SK-N-MC (cell line): ENCODE data around the gene GXYLT2.

Experiments used
- DNase-seq: peaks from one replicate; pipeline ENCODE4 v3.0.0-alpha.2; 2011; ENCODE audit warnings: low read depth, low spot score
- H3K27ac ChIP-seq: fragments of 200-600 bp; sonication (generic); 2 replicates; pipeline ENCODE4 v1.5.1; 2016; ENCODE audit warnings: mixed run types
- H3K36me3 ChIP-seq: fragments of 200-600 bp; sonication (generic); 2 replicates; pipeline ENCODE4 v1.6.1; 2017; ENCODE audit warnings: antibody characterized with exemption, low read length, mixed read lengths; ENCODE audit not compliant: insufficient read depth
- H3K4me3 ChIP-seq: fragments of 200-600 bp; sonication (generic); 2 replicates; pipeline ENCODE4 v1.5.1; 2016
- H3K9ac ChIP-seq: fragments of 200-600 bp; sonication (generic); 2 replicates; pipeline ENCODE4 v1.8.0; 2017; ENCODE audit warnings: mixed run types, mixed read lengths; ENCODE audit not compliant: insufficient read length
- H3K9me3 ChIP-seq: fragments of 200-600 bp; sonication (generic); 2 replicates; pipeline ENCODE4 v1.6.1; 2017; ENCODE audit warnings: low read depth, mild to moderate bottlenecking, antibody characterized with exemption, low read length, moderate library complexity, mixed read lengths
- EZH2 ChIP-seq: fragments of 200-600 bp; sonication (generic); IDR thresholded peaks from one replicate; pipeline ENCODE4 v1.6.1; 2017; ENCODE audit warnings: antibody characterized with exemption
- FOXP2 ChIP-seq: optimal IDR thresholded peaks from 2 replicates; pipeline ENCODE3; 2011; ENCODE audit warnings: mild to moderate bottlenecking, moderate library complexity; ENCODE audit not compliant: insufficient read depth; ENCODE audit errors: extremely low read length, control extremely low read depth
- POLR2AphosphoS5 ChIP-seq: IDR thresholded peaks from 2 replicates; pipeline ENCODE4 v1.6.1; 2012; ENCODE audit warnings: mild to moderate bottlenecking, low read depth, low read length, borderline replicate concordance

Gene GXYLT2

DNA sequence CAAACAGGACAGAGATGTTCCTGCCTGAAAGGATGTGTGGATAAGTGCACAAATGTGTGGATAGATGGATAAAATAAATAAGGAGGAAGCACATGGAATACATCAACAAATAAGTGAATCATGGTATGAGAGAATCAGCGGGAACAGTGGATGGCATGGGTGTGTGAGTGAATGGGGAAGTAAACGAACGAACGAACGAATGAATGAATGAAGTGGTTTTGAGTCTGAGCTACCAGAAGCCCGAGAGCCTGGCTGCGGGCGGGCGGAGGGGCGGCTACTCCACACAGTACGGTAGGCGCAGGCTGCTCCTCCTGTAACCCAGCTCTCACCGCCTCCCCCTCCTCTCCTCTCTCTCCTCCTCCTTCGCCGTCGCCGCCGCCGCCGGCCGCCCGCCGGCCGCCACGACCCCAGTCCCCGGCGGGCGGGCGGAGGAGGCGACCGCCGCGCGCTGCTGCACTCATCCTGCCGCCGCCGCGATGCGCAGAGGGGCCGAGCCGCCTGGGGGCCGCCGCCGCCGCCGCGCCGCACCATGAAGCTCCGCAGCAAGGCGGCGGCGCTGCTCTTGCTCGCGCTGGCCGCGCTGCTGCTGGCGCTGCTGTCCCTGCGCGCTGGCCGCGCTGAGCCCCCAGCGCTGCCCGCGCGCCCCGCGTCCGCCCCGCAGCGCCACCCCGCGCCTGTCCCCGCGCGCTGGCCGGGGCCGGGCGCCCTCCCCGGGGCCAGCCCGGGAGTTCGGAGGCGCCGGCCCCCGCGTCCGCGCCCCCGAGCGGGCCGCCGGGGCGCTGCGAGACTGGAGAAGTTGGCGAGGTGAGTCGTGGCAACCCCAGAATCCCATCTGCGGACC is at the start of gene GXYLT2:
Gene GXYLT2 (plus strand): TSS at position 342 of the 841 bp plus-strand sequence. CDS start 188 bp downstream, at position 530.
- DNase-seq, result no peak
- Histone ChIP-seq H3K4me3 (peak within 1 kb of the TSS; percentile 82), H3K27ac (peak within 1 kb of the TSS; percentile 85; the same call in 1 of the 2 replicates), H3K9ac (peak within 1 kb of the TSS; percentile 69), H3K9me3 (no peaks in the 10 kb centered on the region), H3K36me3 (no peaks in the 10 kb centered on the region)
- TF ChIP-seq POLR2AphosphoS5 (no peak), FOXP2 (no peak), EZH2 (no peak)

- H3K9ac ChIP-seq, result no peak overlapping the region
- TF ChIP-seq POLR2AphosphoS5 (no peak), EZH2 (no peak), FOXP2 (no peak)
- peaks cover 24% of the 10 kb centered on the region for H3K36me3 ChIP-seq
- DNase-seq, result no peak
- no peak overlapping the region for H3K4me3 ChIP-seq
- H3K9me3 ChIP-seq, result no peaks in the 10 kb centered on the region
- no peak overlapping the region for H3K27ac ChIP-seq
Observed at GRCh38 chr3:72839057-72839456, 48.8 kb upstream of the GXYLT2 start.

DNA sequence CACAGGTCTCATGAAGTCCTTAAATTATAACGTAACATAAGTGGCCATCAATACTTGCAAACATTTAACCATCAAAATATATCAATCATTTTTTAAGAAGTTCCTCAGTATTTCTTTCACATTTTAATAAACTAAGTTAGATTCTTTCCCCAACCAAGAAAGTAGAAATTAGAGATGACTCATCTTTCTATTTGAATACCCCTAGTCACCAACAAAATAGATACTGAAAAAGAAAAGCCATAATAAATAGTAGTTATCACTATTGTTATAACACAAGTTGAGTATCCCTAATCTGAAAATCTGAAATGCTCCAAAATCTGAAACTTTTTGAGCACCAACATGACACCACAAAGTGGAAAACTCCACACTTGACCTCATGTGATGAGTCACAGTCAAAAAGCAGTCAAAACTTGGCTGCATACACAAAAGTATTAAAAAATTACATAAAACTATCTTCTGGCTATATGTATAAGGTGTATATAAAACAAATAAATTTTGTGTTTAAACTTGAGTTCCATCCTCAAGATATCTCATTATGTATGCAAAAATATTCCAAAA is 43.3 kb upstream of the GXYLT2 start:
- TF ChIP-seq FOXP2, result no peak
- TF ChIP-seq POLR2AphosphoS5, result no peak
- no peak for TF ChIP-seq EZH2
- H3K27ac ChIP-seq, result no peak overlapping the region
- peaks cover 17% of the 10 kb centered on the region for H3K36me3 ChIP-seq
- H3K9ac ChIP-seq, result no peak overlapping the region
- no peaks in the 10 kb centered on the region for H3K9me3 ChIP-seq
- H3K4me3 ChIP-seq, result no peak overlapping the region
- DNase-seq, result no peak

DNA sequence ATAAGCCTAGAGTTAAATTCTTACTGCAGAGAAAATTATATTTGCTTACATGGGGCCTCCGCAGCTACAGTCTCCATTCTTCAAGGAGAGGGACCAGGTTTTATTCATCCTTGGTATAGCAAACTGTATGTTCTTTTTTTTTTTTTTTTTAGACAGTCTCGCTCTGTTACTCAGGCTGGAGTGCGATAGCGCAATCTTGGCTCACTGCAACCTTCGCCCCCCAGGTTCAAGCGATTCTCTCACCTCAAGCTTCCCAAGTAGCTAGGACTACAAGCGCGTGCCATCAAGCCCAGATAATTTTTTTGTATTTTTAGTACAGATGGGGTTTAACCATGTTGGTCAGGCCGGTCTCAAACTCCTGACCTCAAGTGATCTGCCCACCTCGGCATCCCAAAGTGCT is 41.7 kb upstream of the GXYLT2 start:
- H3K4me3 ChIP-seq, result no peak overlapping the region
- DNase-seq, result no peak
- H3K9me3 ChIP-seq, result no peaks in the 10 kb centered on the region
- H3K9ac ChIP-seq, result no peak overlapping the region
- H3K36me3 ChIP-seq, result peaks cover 11% of the 10 kb centered on the region
- no peak overlapping the region for H3K27ac ChIP-seq
- TF ChIP-seq POLR2AphosphoS5, result no peak
- TF ChIP-seq EZH2, result no peak

DNA sequence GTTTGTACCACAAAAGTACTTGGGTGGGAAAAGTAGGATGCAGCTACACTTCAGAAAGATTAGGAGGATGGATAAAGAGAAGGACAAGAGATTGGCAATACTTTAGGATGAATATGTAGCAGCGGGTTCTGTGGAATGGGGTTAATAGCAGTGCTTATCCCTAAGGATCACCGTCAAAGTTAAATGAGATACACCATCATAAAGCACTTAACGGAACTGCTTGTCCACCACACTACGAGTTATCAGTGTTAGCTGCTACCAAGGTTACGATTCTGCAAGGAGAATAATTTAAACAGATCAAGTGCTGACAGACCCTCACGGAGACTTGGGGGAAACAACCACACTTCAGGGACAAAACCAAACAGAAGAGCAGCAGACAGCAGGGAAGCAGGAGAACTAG is 40.6 kb upstream of the GXYLT2 start:
- no peak for DNase-seq
- TF ChIP-seq EZH2 (no peak), FOXP2 (no peak), POLR2AphosphoS5 (no peak)
- H3K27ac ChIP-seq, result no peak overlapping the region

DNA sequence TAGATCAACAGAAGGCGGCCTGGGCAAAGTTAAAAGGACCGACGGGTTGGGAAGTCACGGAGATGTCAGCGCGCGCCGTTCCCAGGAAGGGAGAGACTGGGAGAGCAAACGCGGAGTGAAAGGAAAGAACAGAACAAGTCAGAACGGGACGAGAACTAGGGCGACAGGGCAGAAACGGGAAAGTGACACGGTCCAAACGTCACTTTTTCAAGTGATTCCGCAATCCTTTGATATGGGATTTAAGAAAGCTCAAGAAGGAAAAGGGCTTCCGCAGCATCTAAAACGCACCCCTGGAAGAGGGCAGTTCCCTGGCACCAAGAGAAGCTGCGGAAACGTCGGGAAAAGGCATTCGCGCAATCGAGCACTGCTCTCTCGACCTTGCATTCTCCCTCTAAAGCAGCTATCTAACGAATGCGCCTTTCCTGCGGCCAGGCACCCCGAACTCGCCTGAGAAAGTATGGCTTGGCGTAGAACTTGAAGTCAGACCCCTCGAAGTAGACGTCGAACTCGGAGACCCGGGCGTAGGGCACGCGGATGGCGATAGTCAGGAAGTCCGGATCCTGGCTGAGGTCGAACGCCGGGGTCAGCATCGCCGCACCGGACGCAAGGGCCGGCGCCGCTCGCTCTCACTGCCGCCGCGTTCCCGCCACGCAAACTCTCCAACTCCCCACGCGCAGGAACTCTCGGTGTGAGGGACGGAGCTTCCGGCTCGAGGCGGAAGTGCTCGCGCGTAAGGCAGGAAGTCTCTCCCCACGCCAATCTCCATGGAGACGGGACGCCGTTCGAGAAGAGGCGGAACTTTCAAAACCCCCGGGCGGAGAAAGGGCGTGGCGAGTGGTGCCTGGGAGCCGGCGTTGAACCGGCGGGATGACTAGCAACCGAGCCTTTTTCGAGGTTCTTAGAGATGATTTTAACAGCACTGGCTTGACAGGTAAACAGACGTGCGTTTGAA is 39.8 kb upstream of the GXYLT2 start, which contains the start of gene SHQ1:
Gene SHQ1 (minus strand): TSS at position 695 of the 952 bp plus-strand sequence. CDS start 105 bp downstream, at position 590.
- H3K27ac ChIP-seq, result no peak within 1 kb of the TSS
- H3K9ac ChIP-seq, result peak within 1 kb of the TSS; percentile 64

More for the DNA sequence above, 40.6 kb upstream of the GXYLT2 start:
- H3K4me3 ChIP-seq, result peak overlapping the region; percentile 86
- no peaks in the 10 kb centered on the region for H3K36me3 ChIP-seq
- H3K9me3 ChIP-seq, result no peaks in the 10 kb centered on the region
- peak overlapping the region; percentile 64 for H3K9ac ChIP-seq

DNA sequence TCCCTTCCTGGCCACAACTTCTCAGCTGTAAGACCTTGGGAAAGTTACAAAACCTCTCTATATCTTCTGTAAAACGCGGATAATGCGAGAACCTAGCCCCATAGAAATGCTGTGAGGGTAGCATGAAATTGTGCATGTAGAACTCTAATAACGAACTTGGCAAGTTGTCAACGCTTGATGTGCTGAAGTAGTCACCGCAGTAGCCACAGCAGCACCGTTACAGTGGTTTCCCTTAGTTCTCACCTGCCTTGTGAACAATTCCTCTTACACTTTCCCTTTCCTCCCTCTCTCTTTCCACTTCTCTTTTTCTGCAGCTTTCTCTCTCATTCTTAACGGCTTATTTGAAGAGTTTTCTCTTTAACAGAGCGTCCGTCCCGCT is 39.2 kb upstream of the GXYLT2 start:
- Histone ChIP-seq H3K4me3 (peak overlapping the region; percentile 86), H3K9ac (no peak overlapping the region), H3K9me3 (no peaks in the 10 kb centered on the region), H3K27ac (no peak overlapping the region), H3K36me3 (no peaks in the 10 kb centered on the region)
- TF ChIP-seq POLR2AphosphoS5, result no peak
- TF ChIP-seq FOXP2, result no peak
- no peak for TF ChIP-seq EZH2
- no peak for DNase-seq

More for the DNA sequence above, 39.8 kb upstream of the GXYLT2 start, which contains the start of gene SHQ1:
- Histone ChIP-seq H3K4me3 (peak within 1 kb of the TSS; percentile 86), H3K36me3 (no peaks in the 10 kb centered on the region), H3K9me3 (no peaks in the 10 kb centered on the region)
- TF ChIP-seq FOXP2, result no peak
- TF ChIP-seq POLR2AphosphoS5, result peak; percentile 87
- DNase-seq, result no peak

DNA sequence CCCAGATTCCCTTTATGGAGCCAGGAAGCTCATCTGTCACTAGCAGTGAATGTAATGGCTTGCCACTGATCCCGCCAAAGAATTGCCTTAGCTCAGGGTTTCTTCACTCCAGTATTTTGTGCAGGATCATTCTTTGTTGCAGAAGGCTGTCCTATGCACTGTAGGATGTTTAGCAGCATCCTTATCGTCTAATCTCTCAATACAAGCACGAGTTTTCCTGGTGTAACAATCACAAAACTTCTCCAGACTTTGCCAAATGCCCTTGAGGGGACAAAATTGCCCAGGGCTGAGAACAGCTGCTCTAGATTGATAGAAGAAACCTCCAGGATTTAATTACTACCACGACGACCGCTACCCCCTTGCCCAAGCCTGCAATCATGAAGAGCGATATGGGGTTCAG is 32.8 kb upstream of the GXYLT2 start:
- H3K9me3 ChIP-seq, result no peaks in the 10 kb centered on the region
- TF ChIP-seq EZH2, result no peak
- TF ChIP-seq FOXP2, result no peak
- no peak for TF ChIP-seq POLR2AphosphoS5
- H3K27ac ChIP-seq, result no peak overlapping the region
- no peak overlapping the region for H3K4me3 ChIP-seq
- no peaks in the 10 kb centered on the region for H3K36me3 ChIP-seq
- DNase-seq, result no peak
- no peak overlapping the region for H3K9ac ChIP-seq
